Peyer's patch (tissue), 4 donors: ENCODE results near the gene MEG3. TPM values are rescaled to one million over a fixed set of nuclear protein-coding genes. Genes with fewer than 3 reads are reported as not detected.

Source experiments
- DNase-seq, 3 donors: peaks; one replicate each; pipeline ENCODE4 v3.0.0-alpha.2; 2017 to 2019
- H3K27ac ChIP-seq, 4 donors: fragments of 200-600 bp; sonication (generic); one replicate each; pipeline ENCODE4 v1.5.1; 2016 to 2019
- H3K27me3 ChIP-seq, 2 donors: fragments of 200-600 bp; sonication (generic); one replicate each; pipeline ENCODE4 v1.5.1; 2019
- H3K36me3 ChIP-seq, 3 donors: fragments of 200-600 bp; sonication (generic); one replicate each; pipeline ENCODE4 v1.5.1; 2016 to 2019
- H3K4me1 ChIP-seq, 4 donors: fragments of 200-600 bp; sonication (generic); one replicate each; pipeline ENCODE4 v1.5.1; 2016 to 2019
- H3K4me3 ChIP-seq, 4 donors: fragments of 200-600 bp; sonication (generic); 1 replicate in 3 of 4; 2 replicates in 1 of 4; pipeline ENCODE4 v1.5.1; 2016 to 2019; ENCODE audit warnings: mild to moderate bottlenecking in 1 of 4
- H3K9me3 ChIP-seq, 4 donors: fragments of 200-600 bp; sonication (generic); one replicate each; pipeline ENCODE4 v1.5.1; 2016 to 2019; ENCODE audit warnings: mild to moderate bottlenecking in 1 of 4
- CTCF ChIP-seq, 6 experiments: fragments of 450-650 bp in 4 of 6; fragments of 200-600 bp in 2 of 6; sonication (generic) in 1 of 6; IDR thresholded peaks; one replicate each; pipeline ENCODE4 v1.5.1; 2017 to 2019; ENCODE audit warnings: antibody characterized with exemption in 6 of 6, mild to moderate bottlenecking in 3 of 6, moderate library complexity in 1 of 6
- POLR2A ChIP-seq, 2 donors: fragments of 450-650 bp; IDR thresholded peaks; one replicate each; pipeline ENCODE4 v1.5.1; 2017; ENCODE audit warnings: antibody characterized with exemption in 2 of 2, mild to moderate bottlenecking in 2 of 2, moderate library complexity in 2 of 2
- total RNA-seq, 4 donors: library from RNA; depleted of rRNA; stranded (reverse); fragments of >200 nt; gene quantifications; one replicate each; pipeline ENCODE4 v1.1.0, GENCODE V29; 2016

Gene MEG3
- total RNA-seq, 4 donors from 2014 or later, result 5.8 to 135 (median 33.8) TPM

GRCh38 chr14:100782516-100783320 lies 43.2 kb upstream of the MEG3 start:
- TF ChIP-seq POLR2A (IDR thresholded peaks at IDR 0.05), result no peak
- no peak for TF ChIP-seq CTCF (IDR thresholded peaks at IDR 0.05)
- DNase-seq, result peak in 1 of 3 donors; percentile 21
- Histone ChIP-seq H3K9me3 (no peaks in the 10 kb centered on the region), H3K4me1 (no peaks in the 10 kb centered on the region), H3K36me3 (no peaks in the 10 kb centered on the region), H3K27ac (no peak overlapping the region), H3K27me3 (no peaks in the 10 kb centered on the region), H3K4me3 (no peak overlapping the region)

- Histone ChIP-seq H3K9me3 (no peaks in the 10 kb centered on the region), H3K4me1 (no peaks in the 10 kb centered on the region), H3K36me3 (no peaks in the 10 kb centered on the region), H3K4me3 (no peak overlapping the region), H3K27me3 (no peaks in the 10 kb centered on the region), H3K27ac (no peak overlapping the region)
- no peak for TF ChIP-seq POLR2A (IDR thresholded peaks at IDR 0.05)
- no peak for TF ChIP-seq CTCF (IDR thresholded peaks at IDR 0.05)
- DNase-seq, result peak in 1 of 3 donors; percentile 32
Measured at GRCh38 chr14:100783630-100784370, 42.1 kb upstream of the MEG3 start.

- TF ChIP-seq POLR2A (IDR thresholded peaks at IDR 0.05), result no peak
- no peak for TF ChIP-seq CTCF (IDR thresholded peaks at IDR 0.05)
- H3K27me3 ChIP-seq, result no peaks in the 10 kb centered on the region
- DNase-seq, result peak in 1 of 3 donors; percentile 23
- no peaks in the 10 kb centered on the region for H3K36me3 ChIP-seq
- no peak overlapping the region for H3K27ac ChIP-seq
- H3K9me3 ChIP-seq, result no peaks in the 10 kb centered on the region
- no peaks in the 10 kb centered on the region for H3K4me1 ChIP-seq
- H3K4me3 ChIP-seq, result no peak overlapping the region
Measured at GRCh38 chr14:100784523-100785337, 41.2 kb upstream of the MEG3 start.

- Histone ChIP-seq H3K4me1 (no peaks in the 10 kb centered on the region), H3K36me3 (no peaks in the 10 kb centered on the region), H3K4me3 (no peak overlapping the region), H3K27me3 (no peaks in the 10 kb centered on the region), H3K27ac (no peak overlapping the region), H3K9me3 (no peaks in the 10 kb centered on the region)
- DNase-seq, result no peak
- no peak for TF ChIP-seq POLR2A (IDR thresholded peaks at IDR 0.05)
- TF ChIP-seq CTCF (IDR thresholded peaks at IDR 0.05), result no peak
Measured at GRCh38 chr14:100785338-100785615, 40.6 kb upstream of the MEG3 start.

GRCh38 chr14:100785626-100786025 lies 40.3 kb upstream of the MEG3 start:
- Histone ChIP-seq H3K4me3 (no peak overlapping the region), H3K9me3 (no peaks in the 10 kb centered on the region), H3K27me3 (no peaks in the 10 kb centered on the region), H3K27ac (no peak overlapping the region), H3K4me1 (no peaks in the 10 kb centered on the region), H3K36me3 (no peaks in the 10 kb centered on the region)
- DNase-seq, result peak in 1 of 3 donors; percentile 19
- TF ChIP-seq POLR2A (IDR thresholded peaks at IDR 0.05) (no peak), CTCF (IDR thresholded peaks at IDR 0.05) (no peak)
